ENCODE data around the gene MAPKAPK3. TPM values are rescaled to one million over a fixed set of nuclear protein-coding genes. Genes with fewer than 3 reads are reported as not detected.

The MAPKAPK3 gene
- total and polyA plus RNA-seq, 2 of the 8 experiments (the other 6 are each of a cell fraction or from before 2014, with no cell fraction given) = 65.4 to 99.8 TPM

DNA sequence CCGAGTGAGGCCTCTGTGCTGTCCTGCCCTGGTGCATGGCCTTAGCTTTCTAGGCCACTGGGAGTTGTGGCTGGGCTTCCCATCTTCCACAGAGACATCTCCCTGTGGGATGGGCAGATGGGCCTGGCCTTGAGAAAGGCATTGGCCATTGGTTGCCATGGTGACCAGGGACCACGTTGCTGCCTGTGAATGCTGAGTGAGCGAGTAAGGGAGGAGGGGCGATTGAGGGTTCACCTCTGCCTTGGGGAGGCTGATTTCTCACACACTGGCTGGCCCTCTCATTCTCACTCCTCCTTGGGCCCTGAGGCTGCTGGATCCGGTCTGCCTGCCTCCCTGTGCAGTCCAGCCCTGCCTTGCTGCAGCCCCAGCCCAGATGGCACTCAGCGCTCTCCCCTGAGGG is 31.4 kb downstream of the MAPKAPK3 start:
- H3K9ac ChIP-seq (replicated peaks in 1 of 4; ENCODE audit: extremely low read depth in 1 of 4, low read depth in 3 of 4, low read length in 3 of 4) = no peak overlapping the region
- TF ChIP-seq BCL11A (IDR thresholded peaks at IDR 0.05; ENCODE audit: low read depth in 2 of 2, low read length in 2 of 2) (no peak), JUND (IDR thresholded peaks at IDR 0.05; ENCODE audit: low read length) (no peak), PHF8 (conservative IDR thresholded peaks at IDR 0.05; ENCODE audit: low read depth, low read length) (no peak), ZNF274 (IDR thresholded peaks at IDR 0.05; ENCODE audit: borderline replicate concordance, extremely low read depth, low read length) (no peak), CHD2 (IDR thresholded peaks at IDR 0.05; ENCODE audit: low read length) (no peak), POU5F1 (IDR thresholded peaks at IDR 0.05; ENCODE audit: low read depth, low read length) (no peak), RNF2 (IDR thresholded peaks at IDR 0.05; ENCODE audit: borderline replicate concordance, low read depth, low read length, missing control alignments, poor library complexity, severe bottlenecking) (no peak), ASH2L (IDR thresholded peaks at IDR 0.05; ENCODE audit: low read length) (no peak), EP300 (IDR thresholded peaks at IDR 0.05; ENCODE audit: borderline replicate concordance in 1 of 2, low read depth in 2 of 2, low read length in 2 of 2) (no peak), RBBP5 (IDR thresholded peaks at IDR 0.05; ENCODE audit: borderline replicate concordance, low read depth, low read length) (no peak)
- TF ChIP-seq, protein P1, sequence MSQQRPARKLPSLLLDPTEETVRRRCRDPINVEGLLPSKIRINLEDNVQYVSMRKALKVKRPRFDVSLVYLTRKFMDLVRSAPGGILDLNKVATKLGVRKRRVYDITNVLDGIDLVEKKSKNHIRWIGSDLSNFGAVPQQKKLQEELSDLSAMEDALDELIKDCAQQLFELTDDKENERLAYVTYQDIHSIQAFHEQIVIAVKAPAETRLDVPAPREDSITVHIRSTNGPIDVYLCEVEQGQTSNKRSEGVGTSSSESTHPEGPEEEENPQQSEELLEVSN (IDR thresholded peaks at IDR 0.05) = no peak

More for the DNA sequence above, 31.4 kb downstream of the MAPKAPK3 start:
- no peak overlapping the region for H3K4me3 ChIP-seq (ENCODE audit: extremely low read depth in 1 of 4, insufficient read depth in 2 of 4, low read depth in 3 of 4, low read length in 4 of 4)
- DNase-seq (ENCODE audit: low read depth in 1 of 2, low spot score in 2 of 2) = peak in 1 of 2 experiments; percentile 60
- peaks cover 2% of the 10 kb centered on the region in 2 experiments for H4K20me1 ChIP-seq (replicated peaks in 1 of 2; ENCODE audit: control insufficient read depth in 1 of 2, insufficient read depth in 2 of 2, low read length in 2 of 2)
- 68% methylated on average over 6 of the region's 6 CpGs; no CpG with 5 or more reads in 1 of the 2 experiments for WGBS, 2 experiments (ENCODE audit: extremely low coverage in 1 of 2, insufficient coverage in 1 of 2, insufficient read length in 1 of 2, insufficient replicate concordance in 2 of 2, low coverage in 1 of 2, low lambda C conversion rate in 2 of 2, missing lambda C conversion rate in 1 of 2)
- ChIA-PET POLR2A (ENCODE audit: partially characterized antibody) (interaction anchor here (1.6 kb wide), 1 partner anchor 11 kb away, joined by 3 read pairs; no protein-coding TSS in a partner anchor), CTCF (ENCODE audit: partially characterized antibody) (interaction anchor here (0.5 to 63.8 kb wide), 5 partner anchors 26 to 786 kb away, joined by 3 to 1262 read pairs (median 3); partner anchors contain the start of genes CISH, DOCK3 and MAPKAPK3)
- no peak overlapping the region for H2BK15ac ChIP-seq (ENCODE audit: low read length)
- no peak overlapping the region for H3K4ac ChIP-seq (replicated peaks; ENCODE audit: insufficient read length, low read depth, low read length)
- no peak overlapping the region for H2BK120ac ChIP-seq (replicated peaks; ENCODE audit: low read depth, low read length)
- no peaks in the 10 kb centered on the region for H3K27me3 ChIP-seq (replicated peaks in 1 of 4; ENCODE audit: control insufficient read depth in 3 of 4, extremely low read depth in 1 of 4, insufficient read depth in 3 of 4, low read length in 3 of 4)
- no peak overlapping the region for H2AK5ac ChIP-seq (ENCODE audit: low read depth, low read length)
- H3K79me2 ChIP-seq (ENCODE audit: control insufficient read depth in 1 of 2, insufficient read depth in 2 of 2, low read length in 2 of 2) = no peaks in the 10 kb centered on the region
- no peak overlapping the region for H2BK12ac ChIP-seq (ENCODE audit: low read depth, low read length)
- H2BK20ac ChIP-seq (ENCODE audit: low read length) = no peak overlapping the region
- no peak overlapping the region for H4K8ac ChIP-seq (ENCODE audit: extremely low read depth, insufficient read depth, low read length)
- H3K23me2 ChIP-seq (ENCODE audit: low read depth, low read length) = no peaks in the 10 kb centered on the region
- H3K4me1 ChIP-seq (replicated peaks in 1 of 4; ENCODE audit: control insufficient read depth in 3 of 4, insufficient read depth in 4 of 4, low read length in 3 of 4) = peaks cover 0 to 18% (median 6%) of the 10 kb centered on the region in 4 experiments; a peak in 6 of 7 replicates
- H3K56ac ChIP-seq (replicated peaks; ENCODE audit: insufficient read length, low read depth, low read length) = no peak overlapping the region
- H2BK5ac ChIP-seq (ENCODE audit: low read depth, low read length) = no peak overlapping the region
- H3K23ac ChIP-seq (ENCODE audit: insufficient read length) = no peak overlapping the region
- no peak for FAIRE-seq
- no peak overlapping the region for H3K4me2 ChIP-seq (ENCODE audit: insufficient read depth in 1 of 2, low read depth in 2 of 2, low read length in 2 of 2)
- H3K14ac ChIP-seq (ENCODE audit: insufficient read length) = no peak overlapping the region
- no peak overlapping the region for H4K5ac ChIP-seq (ENCODE audit: insufficient read length, low read depth, low read length)
- no peak overlapping the region for H4K91ac ChIP-seq (replicated peaks; ENCODE audit: insufficient read length, low read length)
- no peaks in the 10 kb centered on the region; the same call in none of the 2 replicates for H3K79me1 ChIP-seq (ENCODE audit: low read depth, low read length)
- peaks cover 0 to 8% (median 5%) of the 10 kb centered on the region in 4 experiments; a peak in 3 of 8 replicates for H3K36me3 ChIP-seq (ENCODE audit: control insufficient read depth in 2 of 4, insufficient read depth in 4 of 4, low read length in 3 of 4)
- H2AFZ ChIP-seq (ENCODE audit: low read length) = no peak overlapping the region
- no peak overlapping the region for H3K27ac ChIP-seq (ENCODE audit: low read depth, low read length)
- no peaks in the 10 kb centered on the region for H3K9me3 ChIP-seq (ENCODE audit: insufficient read depth in 2 of 2, low read depth in 1 of 2, low read length in 1 of 2)
- no peak overlapping the region for H3K18ac ChIP-seq (ENCODE audit: extremely low read depth, low read length)
